Measurements from ENCODE around the gene CD6.

- TF ChIP-seq CTCF (IDR thresholded peaks at IDR 0.05) (no peak), POLR2AphosphoS5 (IDR thresholded peaks at IDR 0.05) (no peak), POLR2A (IDR thresholded peaks at IDR 0.05) (no peak)
These were observed 87.2 kb downstream of the CD6 start for GRCh38 chr11:61058583-61059259.

All from breast epithelium (tissue), 3 donors.